K562 (cell line): ENCODE measurements around the gene CD320. TPM values are rescaled to one million over a fixed set of nuclear protein-coding genes. Genes with fewer than 3 reads are reported as not detected.

ENCODE experiments used
- CBX5 ChIP-seq: IDR thresholded peaks from 2 replicates; pipeline ENCODE4 v1.6.1; 2014; ENCODE audit warnings: low read depth, borderline replicate concordance
- HDAC3 ChIP-seq: fragments of 450-650 bp; IDR thresholded peaks from 2 replicates; pipeline ENCODE4 v1.6.1; 2018; ENCODE audit warnings: borderline replicate concordance, mild to moderate bottlenecking, moderate library complexity; ENCODE audit not compliant: partially characterized antibody
- HNRNPK ChIP-seq: fragments of 200-400 bp; formaldehyde crosslinking; IDR thresholded peaks from one replicate; pipeline ENCODE4 v1.6.1; 2018; ENCODE audit warnings: mild to moderate bottlenecking, low read depth, low read length; ENCODE audit not compliant: poor library complexity, severe bottlenecking
- KAT2B ChIP-seq: IDR thresholded peaks from one replicate; pipeline ENCODE4 v1.6.1; 2012; ENCODE audit warnings: low read depth, mild to moderate bottlenecking, control low read depth, inconsistent platforms, low read length, moderate library complexity
- MCM2 ChIP-seq: fragments of 450-650 bp; IDR thresholded peaks from 2 replicates; pipeline ENCODE4 v1.6.1; 2017; ENCODE audit warnings: low read depth, mild to moderate bottlenecking
- PCBP1 ChIP-seq: fragments of 200-400 bp; formaldehyde crosslinking; IDR thresholded peaks from 2 replicates; pipeline ENCODE4 v1.6.1; 2018; ENCODE audit warnings: mild to moderate bottlenecking, low read depth, low read length; ENCODE audit not compliant: poor library complexity, severe bottlenecking
- PTBP1 ChIP-seq: fragments of 200-400 bp; formaldehyde crosslinking; IDR thresholded peaks from 2 replicates; pipeline ENCODE4 v1.6.1; 2017; ENCODE audit warnings: low read depth, low read length
- SIN3B ChIP-seq: fragments of 450-650 bp; IDR thresholded peaks from 2 replicates; pipeline ENCODE4 v1.6.1; 2017; ENCODE audit warnings: low read depth, mild to moderate bottlenecking, moderate library complexity
- SRSF7 ChIP-seq: fragments of 200-400 bp; formaldehyde crosslinking; optimal IDR thresholded peaks from 2 replicates; pipeline ENCODE3; 2017; ENCODE audit warnings: mild to moderate bottlenecking, low read depth, low read length
- TGIF2 ChIP-seq: sonication (generic); formaldehyde crosslinking; IDR thresholded peaks from 2 replicates; pipeline ENCODE4 v1.8.1; 2022; ENCODE audit warnings: mild to moderate bottlenecking, missing genetic modification reagents, moderate library complexity
- ZBTB33 ChIP-seq: sonication (generic); formaldehyde crosslinking; IDR thresholded peaks from 2 replicates; pipeline ENCODE4 v1.8.1; 2023; ENCODE audit warnings: mild to moderate bottlenecking, missing genetic modification reagents
- ZFP30 ChIP-seq: fragments of 250-450 bp; sonication (Bioruptor Pico); IDR thresholded peaks from 2 replicates; pipeline ENCODE4 v1.8.0; 2022; ENCODE audit warnings: moderate library complexity, mild to moderate bottlenecking, inconsistent platforms, borderline replicate concordance
- ZNF165 ChIP-seq: fragments of 250-450 bp; sonication (Bioruptor Pico); IDR thresholded peaks from 2 replicates; pipeline ENCODE4 v1.4.0; 2020; ENCODE audit warnings: borderline replicate concordance
- ZNF696 ChIP-seq: fragments of 250-450 bp; sonication (Bioruptor Pico); conservative IDR thresholded peaks from 2 replicates; pipeline ENCODE4 v1.4.0; 2020; ENCODE audit warnings: mild to moderate bottlenecking, moderate library complexity
- ZNF75A ChIP-seq: fragments of 450-650 bp; formaldehyde crosslinking; IDR thresholded peaks from 2 replicates; pipeline ENCODE4 v1.4.0; 2020; ENCODE audit warnings: mild to moderate bottlenecking
- ZNF76 ChIP-seq: fragments of 250-450 bp; sonication (Bioruptor Pico); IDR thresholded peaks from 2 replicates; pipeline ENCODE4 v1.4.0; 2020; ENCODE audit warnings: mild to moderate bottlenecking, moderate library complexity, borderline replicate concordance
- ZZZ3 ChIP-seq: fragments of 450-650 bp; IDR thresholded peaks from 2 replicates; pipeline ENCODE4 v1.6.1; 2016; ENCODE audit warnings: antibody characterized with exemption, mild to moderate bottlenecking, moderate library complexity
- polyA plus RNA-seq, 8 experiments: library from polyadenylated mRNA; depleted of rRNA in 4 of 8; stranded (reverse) in 5 of 8; unstranded in 3 of 8; fragments of >200 nt; fragmentation: Nextera tagmentation in 2 of 8; fragmentation: Illumina TruSeq in 1 of 8; extraction: Ambion mirVana in 2 of 8; extraction: Trizol in 1 of 8; gene quantifications; 2 replicates each; pipeline versions ENCODE4 v1.2.1 to v1.2.3, GENCODE V29; 2011 to 2014; ENCODE audit warnings: inconsistent platforms in 1 of 8, missing spikeins in 1 of 8
- total RNA-seq, 7 experiments: library from RNA; depleted of rRNA in 6 of 7; stranded (reverse); fragments of >200 nt in 6 of 7; fragmentation: Illumina TruSeq in 2 of 7; extraction: Trizol in 2 of 7; gene quantifications; 2 replicates each; pipeline versions ENCODE4 v1.2.1 to v1.2.3, GENCODE V29; 2011 to 2021; ENCODE audit warnings: low replicate concordance in 1 of 7
- TF ChIP-seq, protein P1 (sequence below): conservative IDR thresholded peaks from 2 replicates; pipeline ENCODE4 v1.6.1; 2011; ENCODE audit warnings: low read depth, mild to moderate bottlenecking, low read length; ENCODE audit not compliant: control insufficient read depth
- TF ChIP-seq, protein P2 (sequence below): fragments of 200-800 bp; sonication (Bioruptor generic); IDR thresholded peaks from 2 replicates; pipeline ENCODE4 v1.6.1; 2016; ENCODE audit warnings: missing genetic modification characterization, missing compliant biosample characterization

The CD320 gene
- total and polyA plus RNA-seq, 9 of the 15 experiments (the other 6 are each of a cell fraction or from before 2014, with no cell fraction given), result 0.45 to 94.5 (median 34.4) TPM

GRCh38 chr19:8307965-8308866 is at the start of gene CD320 (continued):
- TF ChIP-seq, protein P1, sequence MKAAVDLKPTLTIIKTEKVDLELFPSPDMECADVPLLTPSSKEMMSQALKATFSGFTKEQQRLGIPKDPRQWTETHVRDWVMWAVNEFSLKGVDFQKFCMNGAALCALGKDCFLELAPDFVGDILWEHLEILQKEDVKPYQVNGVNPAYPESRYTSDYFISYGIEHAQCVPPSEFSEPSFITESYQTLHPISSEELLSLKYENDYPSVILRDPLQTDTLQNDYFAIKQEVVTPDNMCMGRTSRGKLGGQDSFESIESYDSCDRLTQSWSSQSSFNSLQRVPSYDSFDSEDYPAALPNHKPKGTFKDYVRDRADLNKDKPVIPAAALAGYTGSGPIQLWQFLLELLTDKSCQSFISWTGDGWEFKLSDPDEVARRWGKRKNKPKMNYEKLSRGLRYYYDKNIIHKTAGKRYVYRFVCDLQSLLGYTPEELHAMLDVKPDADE, result peak; percentile 69
- TF ChIP-seq ZZZ3 (no peak), ZBTB33 (CRISPR knock-in tag) (peak; percentile 71), ZNF165 (no peak), ZNF76 (CRISPR knock-in tag) (no peak), PTBP1 (no peak), HDAC3 (no peak), SIN3B (peak; percentile 67; the same call in 1 of the 2 replicates), KAT2B (no peak), ZNF696 (no peak), MCM2 (no peak), ZFP30 (no peak), TGIF2 (CRISPR knock-in tag) (peak; percentile 97), HNRNPK (no peak), PCBP1 (peak; percentile 78), CBX5 (no peak), SRSF7 (no peak), ZNF75A (no peak)
- TF ChIP-seq, protein P2, sequence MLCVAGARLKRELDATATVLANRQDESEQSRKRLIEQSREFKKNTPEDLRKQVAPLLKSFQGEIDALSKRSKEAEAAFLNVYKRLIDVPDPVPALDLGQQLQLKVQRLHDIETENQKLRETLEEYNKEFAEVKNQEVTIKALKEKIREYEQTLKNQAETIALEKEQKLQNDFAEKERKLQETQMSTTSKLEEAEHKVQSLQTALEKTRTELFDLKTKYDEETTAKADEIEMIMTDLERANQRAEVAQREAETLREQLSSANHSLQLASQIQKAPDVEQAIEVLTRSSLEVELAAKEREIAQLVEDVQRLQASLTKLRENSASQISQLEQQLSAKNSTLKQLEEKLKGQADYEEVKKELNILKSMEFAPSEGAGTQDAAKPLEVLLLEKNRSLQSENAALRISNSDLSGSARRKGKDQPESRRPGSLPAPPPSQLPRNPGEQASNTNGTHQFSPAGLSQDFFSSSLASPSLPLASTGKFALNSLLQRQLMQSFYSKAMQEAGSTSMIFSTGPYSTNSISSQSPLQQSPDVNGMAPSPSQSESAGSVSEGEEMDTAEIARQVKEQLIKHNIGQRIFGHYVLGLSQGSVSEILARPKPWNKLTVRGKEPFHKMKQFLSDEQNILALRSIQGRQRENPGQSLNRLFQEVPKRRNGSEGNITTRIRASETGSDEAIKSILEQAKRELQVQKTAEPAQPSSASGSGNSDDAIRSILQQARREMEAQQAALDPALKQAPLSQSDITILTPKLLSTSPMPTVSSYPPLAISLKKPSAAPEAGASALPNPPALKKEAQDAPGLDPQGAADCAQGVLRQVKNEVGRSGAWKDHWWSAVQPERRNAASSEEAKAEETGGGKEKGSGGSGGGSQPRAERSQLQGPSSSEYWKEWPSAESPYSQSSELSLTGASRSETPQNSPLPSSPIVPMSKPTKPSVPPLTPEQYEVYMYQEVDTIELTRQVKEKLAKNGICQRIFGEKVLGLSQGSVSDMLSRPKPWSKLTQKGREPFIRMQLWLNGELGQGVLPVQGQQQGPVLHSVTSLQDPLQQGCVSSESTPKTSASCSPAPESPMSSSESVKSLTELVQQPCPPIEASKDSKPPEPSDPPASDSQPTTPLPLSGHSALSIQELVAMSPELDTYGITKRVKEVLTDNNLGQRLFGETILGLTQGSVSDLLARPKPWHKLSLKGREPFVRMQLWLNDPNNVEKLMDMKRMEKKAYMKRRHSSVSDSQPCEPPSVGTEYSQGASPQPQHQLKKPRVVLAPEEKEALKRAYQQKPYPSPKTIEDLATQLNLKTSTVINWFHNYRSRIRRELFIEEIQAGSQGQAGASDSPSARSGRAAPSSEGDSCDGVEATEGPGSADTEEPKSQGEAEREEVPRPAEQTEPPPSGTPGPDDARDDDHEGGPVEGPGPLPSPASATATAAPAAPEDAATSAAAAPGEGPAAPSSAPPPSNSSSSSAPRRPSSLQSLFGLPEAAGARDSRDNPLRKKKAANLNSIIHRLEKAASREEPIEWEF, result no peak
